Thyroid gland (tissue), 4 donors: Measurements from ENCODE around the gene UBE2H. TPM values are rescaled to one million over a fixed set of nuclear protein-coding genes. Genes with fewer than 3 reads are reported as not detected.

Experiments
- DNase-seq, 2 donors: peaks; one replicate each; pipeline ENCODE4 v3.0.0-alpha.2; 2019
- H3K27ac ChIP-seq, 3 donors: fragments of 200-600 bp; sonication (generic); 1 replicate in 2 of 3; 2 replicates in 1 of 3; pipeline ENCODE4 v1.5.1; 2016 to 2019; ENCODE audit warnings: mild to moderate bottlenecking in 1 of 3, moderate library complexity in 1 of 3
- H3K27me3 ChIP-seq: fragments of 200-600 bp; sonication (generic); one replicate; pipeline ENCODE4 v1.5.1; 2019
- H3K36me3 ChIP-seq, 2 donors: fragments of 200-600 bp; sonication (generic); one replicate each; pipeline ENCODE4 v1.5.1; 2016 to 2019
- H3K4me1 ChIP-seq, 2 donors: fragments of 200-600 bp; sonication (generic); one replicate each; pipeline ENCODE4 v1.5.1; 2017 to 2019
- H3K4me3 ChIP-seq, 3 donors: fragments of 200-600 bp; sonication (generic); replicated peaks in 1 of 3; 1 replicate in 2 of 3; 2 replicates in 1 of 3; pipeline ENCODE4 v1.5.1; 2016; ENCODE audit warnings: mild to moderate bottlenecking in 1 of 3
- H3K9me3 ChIP-seq: fragments of 200-600 bp; sonication (generic); one replicate; pipeline ENCODE4 v1.5.1; 2017
- CTCF ChIP-seq, 6 experiments: fragments of 200-600 bp in 3 of 6; fragments of 450-650 bp in 3 of 6; sonication (generic) in 3 of 6; IDR thresholded peaks; one replicate each; pipeline ENCODE4 v1.5.1; 2016 to 2019; ENCODE audit warnings: antibody characterized with exemption in 6 of 6, mild to moderate bottlenecking in 2 of 6, inconsistent platforms in 1 of 6, moderate library complexity in 1 of 6
- POLR2A ChIP-seq, 2 donors: fragments of 450-650 bp; IDR thresholded peaks; one replicate each; pipeline ENCODE4 v1.6.1; 2017; ENCODE audit warnings: antibody characterized with exemption in 2 of 2, mild to moderate bottlenecking in 2 of 2, moderate library complexity in 1 of 2
- WGBS, 2 donors: methylation state at CpG; one replicate each; pipeline ENCODE4 v1.1.5; 2017; 5-methylcytosine and 5-hydroxymethylcytosine counted together
- intact Hi-C: fragments of 100-400 bp; cut with DNase I; formaldehyde crosslinking; loops from one replicate; pipeline ENCODE4 v1.15.1; 2023
- total RNA-seq, 4 donors: library from RNA; depleted of rRNA; stranded (reverse); fragments of >200 nt; gene quantifications; one replicate each; pipeline ENCODE4 v1.2.3, GENCODE V29; 2016

UBE2H gene
- total RNA-seq, 4 donors from 2014 or later: 97.7 to 156 (median 122) TPM

GRCh38 chr7:129958643-129959470 lies 6.1 kb upstream of the UBE2H start:
- WGBS, 2 donors: 50 to 53% methylated on average over 9 of the region's 9 CpGs
- no peaks in the 10 kb centered on the region for H3K36me3 ChIP-seq
- H3K9me3 ChIP-seq: no peaks in the 10 kb centered on the region
- no peak overlapping the region for H3K4me3 ChIP-seq
- intact Hi-C loops: no loop called here
- H3K4me1 ChIP-seq: peaks cover 0 to 11% of the 10 kb centered on the region in 2 donors
- TF ChIP-seq CTCF (IDR thresholded peaks at IDR 0.05) (no peak), POLR2A (IDR thresholded peaks at IDR 0.05) (no peak)
- peak; percentile 11 to 22 for DNase-seq
- no peaks in the 10 kb centered on the region for H3K27me3 ChIP-seq
- H3K27ac ChIP-seq: peak overlapping the region in 1 of 3 donors; percentile 18

DNA sequence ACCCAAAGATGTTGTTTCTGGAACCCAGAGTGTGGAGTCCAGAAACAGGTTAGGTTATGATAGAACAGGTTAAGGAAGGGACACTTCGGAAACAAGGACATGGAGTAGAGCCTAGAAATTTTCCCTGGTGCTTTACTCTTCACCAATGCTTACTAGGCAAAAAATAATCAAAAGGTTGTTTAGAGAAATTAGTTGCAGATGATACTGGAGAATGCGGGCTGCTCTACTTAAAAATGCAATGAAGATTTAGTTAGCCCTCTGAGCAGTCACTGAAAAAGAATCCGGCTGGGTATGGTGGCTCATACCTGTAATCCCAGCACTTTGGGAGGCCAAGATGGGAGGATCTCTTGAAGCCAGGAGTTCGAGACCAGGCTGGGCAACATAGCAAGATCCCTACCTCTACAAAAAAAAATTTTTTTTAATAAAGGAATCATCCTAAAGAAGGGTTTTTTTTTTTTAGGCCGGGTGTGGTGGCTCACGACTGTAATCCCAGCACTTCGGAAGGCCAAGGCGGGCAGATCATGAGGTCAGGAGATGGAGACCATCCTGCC lies 3.3 kb upstream of the UBE2H start:
- no peak for TF ChIP-seq CTCF (IDR thresholded peaks at IDR 0.05)
- no peak for TF ChIP-seq POLR2A (IDR thresholded peaks at IDR 0.05)
- H3K9me3 ChIP-seq: no peaks in the 10 kb centered on the region
- intact Hi-C loops: no loop called here
- DNase-seq: no peak
- H3K4me1 ChIP-seq: peaks cover 0 to 11% of the 10 kb centered on the region in 2 donors
- no peak overlapping the region for H3K4me3 ChIP-seq
- WGBS, 2 donors: 87 to 90% methylated on average over 8 of the region's 8 CpGs
- H3K27ac ChIP-seq: no peak overlapping the region
- no peaks in the 10 kb centered on the region for H3K36me3 ChIP-seq
- no peaks in the 10 kb centered on the region for H3K27me3 ChIP-seq

- Histone ChIP-seq H3K27me3 (no peaks in the 10 kb centered on the region), H3K9me3 (no peaks in the 10 kb centered on the region), H3K4me3 (peak overlapping the region; percentile 43 to 94 (median 80)), H3K4me1 (peaks cover 16 to 32% of the 10 kb centered on the region in 2 donors), H3K36me3 (no peaks in the 10 kb centered on the region), H3K27ac (peak overlapping the region; percentile 98)
- intact Hi-C loops: loop anchor here (5.0 kb wide), 1 partner anchor 125 kb away; no protein-coding TSS in a partner anchor
- TF ChIP-seq POLR2A (IDR thresholded peaks at IDR 0.05) (no peak), CTCF (IDR thresholded peaks at IDR 0.05) (no peak)
- WGBS, 2 donors: 0 to 1% methylated on average over 27 to 38 of the region's 43 CpGs
- DNase-seq: peak; percentile 69 to 71
Observed at GRCh38 chr7:129952086-129952652, 591 bp downstream of the UBE2H start.

DNA sequence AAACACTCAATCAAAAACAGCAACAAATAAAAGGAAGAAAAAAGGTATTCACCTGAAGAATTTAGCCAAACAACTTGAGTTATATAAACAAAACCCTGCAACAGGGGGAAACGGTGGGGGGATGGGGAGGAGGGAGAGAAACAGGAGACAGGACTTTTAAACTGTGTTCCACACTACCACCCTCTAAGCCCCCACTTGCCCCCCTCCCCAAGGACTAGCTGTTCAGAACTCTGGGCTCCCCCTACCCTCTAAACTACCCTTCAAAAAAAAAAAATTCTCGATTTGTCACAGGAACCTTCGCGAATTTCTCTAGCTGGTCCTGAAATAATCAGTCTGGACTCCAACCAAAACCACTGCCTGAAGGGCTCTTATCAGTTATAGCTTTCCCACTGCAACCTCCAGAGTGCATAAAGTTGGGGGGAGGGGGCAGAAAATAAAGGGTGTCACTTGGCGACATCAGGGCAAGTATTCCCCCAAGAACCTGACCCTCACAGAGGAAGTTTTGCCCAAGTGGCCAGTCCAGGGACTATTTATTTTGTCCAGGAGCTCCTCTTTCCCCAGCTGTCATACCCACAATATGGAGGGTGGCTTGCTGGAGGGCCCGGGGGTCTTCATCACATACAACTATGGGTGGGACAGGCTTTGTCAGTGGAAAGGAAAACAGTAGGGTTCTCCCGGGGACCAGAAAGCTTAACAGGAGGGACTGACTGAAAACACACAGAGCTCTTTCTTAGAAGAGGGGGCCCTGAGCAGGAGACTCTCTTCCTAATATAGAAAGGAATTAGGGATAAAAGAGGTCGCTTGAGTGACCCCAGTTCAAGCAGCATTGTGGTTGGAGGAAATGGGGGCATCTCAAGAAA lies 1.3 kb downstream of the UBE2H start:
- intact Hi-C loops: loop anchor here (5.0 kb wide), 1 partner anchor 124 kb away; no protein-coding TSS in a partner anchor
- peak overlapping the region; percentile 98 for H3K27ac ChIP-seq
- WGBS, 2 donors: 0% methylated on average over 8 of the region's 8 CpGs
- no peaks in the 10 kb centered on the region for H3K36me3 ChIP-seq
- H3K9me3 ChIP-seq: no peaks in the 10 kb centered on the region
- TF ChIP-seq POLR2A (IDR thresholded peaks at IDR 0.05) (peak in 1 of 2 donors; percentile 42), CTCF (IDR thresholded peaks at IDR 0.05) (peak in 2 of 6 experiments; percentile 5 to 22)
- peaks cover 23 to 37% of the 10 kb centered on the region in 2 donors for H3K4me1 ChIP-seq
- peak overlapping the region; percentile 43 to 94 (median 80) for H3K4me3 ChIP-seq
- peak; percentile 73 to 75 for DNase-seq
- no peaks in the 10 kb centered on the region for H3K27me3 ChIP-seq
